ENCODE results near the gene OTUD1.
"Not testable (repeated sequence)": the region's sequence is repeated elsewhere in the genome, so short reads cannot be mapped to it uniquely, and the experiment has no call there.

The OTUD1 gene

DNA sequence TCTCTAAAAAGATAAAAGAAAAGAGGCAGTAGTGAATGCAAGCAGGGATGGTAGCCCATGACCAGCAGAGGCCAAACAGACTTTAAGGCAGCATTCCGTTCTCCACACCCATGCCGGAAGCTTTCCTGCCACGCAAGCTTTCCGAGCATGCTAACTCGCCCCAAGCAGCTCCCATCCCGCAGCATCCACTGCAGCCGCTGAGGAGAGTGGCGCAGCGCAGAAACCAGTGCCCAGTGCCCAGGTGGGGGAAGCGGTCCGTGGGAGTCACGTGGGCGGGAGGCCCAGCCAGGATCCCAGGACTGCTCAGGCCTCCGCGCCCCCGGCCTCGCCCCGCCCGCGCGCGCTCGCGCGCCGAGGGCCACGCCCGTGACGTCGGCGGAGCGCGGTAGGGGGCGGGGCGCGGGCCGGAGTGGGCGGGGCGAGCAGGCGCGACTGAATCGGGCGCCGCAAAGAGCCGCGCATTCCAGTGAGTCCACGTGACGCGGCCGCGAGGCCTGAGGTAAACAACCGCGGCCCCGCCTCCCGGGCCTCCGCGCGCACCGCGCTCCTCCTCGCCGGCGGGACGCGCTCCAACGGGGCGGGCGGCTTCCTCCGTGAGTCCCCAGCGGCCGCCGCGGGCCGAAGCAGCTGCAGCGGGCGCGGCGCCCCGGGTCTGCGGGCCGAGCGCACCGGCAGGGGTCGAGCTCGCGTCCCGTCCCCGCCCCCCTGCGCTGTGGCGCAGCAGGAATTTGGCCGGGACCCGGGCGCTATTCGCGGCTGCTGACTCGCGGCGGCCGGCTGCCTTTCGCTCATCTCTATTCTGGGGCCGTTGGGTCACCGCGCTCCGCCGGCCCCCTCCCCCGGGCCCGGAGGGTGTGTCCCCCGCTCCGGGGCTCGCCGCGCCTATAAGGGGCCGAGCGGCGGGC is at the start of gene OTUD1:
Gene OTUD1 (plus strand): TSS at position 529 of the 905 bp plus-strand sequence. CDS start 383 bp downstream, outside the sequence.
- peak; percentile 84 to 87 for DNase-seq

- DNase-seq: not testable (repeated sequence)
Observed at GRCh38 chr10:23390408-23390807, 48.5 kb upstream of the OTUD1 start.

- no peak for DNase-seq
Observed at GRCh38 chr10:23390809-23391208, 48.1 kb upstream of the OTUD1 start.

GRCh38 chr10:23391821-23392220 is 47.1 kb upstream of the OTUD1 start:
- DNase-seq: no peak

DNA sequence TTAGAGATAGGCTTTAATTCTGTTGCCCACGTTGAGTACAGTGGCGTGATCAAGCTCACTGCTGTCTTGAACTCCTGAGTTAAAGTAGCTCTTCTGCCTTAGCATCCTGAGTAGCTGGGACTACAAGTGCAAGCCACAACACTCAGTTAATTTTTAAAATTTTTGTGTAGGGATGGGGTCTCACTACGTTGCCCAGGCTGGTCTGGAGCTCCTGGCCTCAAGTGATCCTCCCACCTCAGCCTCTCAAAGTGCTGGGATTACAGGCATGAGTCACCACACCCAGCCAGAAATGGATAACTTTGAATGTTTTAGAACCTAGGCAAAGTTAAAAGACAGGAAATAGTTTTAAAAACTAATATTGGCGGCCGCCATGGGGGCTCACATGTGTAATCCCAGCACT is 43.9 kb upstream of the OTUD1 start:
- no peak for DNase-seq

GRCh38 chr10:23396695-23397094 is 42.2 kb upstream of the OTUD1 start:
- DNase-seq: no peak

DNA sequence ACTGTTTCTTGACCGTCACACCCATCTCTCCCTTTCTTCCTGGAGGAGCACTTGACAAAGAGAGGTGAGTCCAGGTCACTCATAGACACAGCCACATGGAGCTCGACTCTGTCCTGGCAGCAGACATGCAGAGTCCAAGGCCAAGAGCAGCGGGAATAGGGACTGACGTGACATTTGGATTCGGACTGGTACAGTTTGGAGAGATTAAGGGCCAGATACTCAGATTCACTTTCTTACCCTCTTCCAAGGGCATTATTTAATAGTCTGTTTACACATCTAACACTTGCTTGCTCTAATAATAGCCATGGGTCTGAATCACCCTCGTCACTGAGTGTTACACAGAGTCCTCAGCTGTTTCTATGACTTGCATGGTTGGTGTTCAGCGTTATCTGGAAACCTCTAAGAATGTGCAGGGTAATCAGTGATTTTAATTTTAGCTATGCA is 39.2 kb upstream of the OTUD1 start:
- no peak for DNase-seq

GRCh38 chr10:23402856-23403255 is 36.0 kb upstream of the OTUD1 start:
- DNase-seq: no peak

GRCh38 chr10:23403278-23403677 is 35.6 kb upstream of the OTUD1 start:
- no peak for DNase-seq

GRCh38 chr10:23403719-23404118 is 35.2 kb upstream of the OTUD1 start:
- DNase-seq: no peak

DNA sequence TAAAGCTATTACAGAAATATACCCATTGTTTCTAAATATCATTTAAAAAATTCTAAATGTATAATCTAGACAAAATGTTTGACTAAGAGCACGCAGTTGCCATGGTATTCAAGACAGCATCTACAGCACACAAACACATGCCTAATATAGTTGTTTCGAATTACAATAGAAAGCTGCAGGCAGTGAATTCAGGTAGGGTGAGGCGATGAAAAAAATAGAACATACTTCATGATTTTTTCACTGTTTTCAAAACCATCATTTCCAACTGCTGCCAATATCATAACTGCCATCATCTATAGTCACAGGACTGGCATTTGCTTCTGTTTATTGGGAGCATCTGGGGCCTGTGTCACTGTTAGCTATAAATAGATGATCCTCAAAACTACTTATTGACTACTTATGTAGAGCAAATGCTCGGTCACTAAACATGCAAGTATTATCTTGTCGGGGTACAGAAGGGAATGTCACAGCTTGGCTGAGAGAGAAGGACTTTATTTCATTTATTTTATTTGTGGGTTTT is 34.4 kb upstream of the OTUD1 start:
- no peak for DNase-seq

DNA sequence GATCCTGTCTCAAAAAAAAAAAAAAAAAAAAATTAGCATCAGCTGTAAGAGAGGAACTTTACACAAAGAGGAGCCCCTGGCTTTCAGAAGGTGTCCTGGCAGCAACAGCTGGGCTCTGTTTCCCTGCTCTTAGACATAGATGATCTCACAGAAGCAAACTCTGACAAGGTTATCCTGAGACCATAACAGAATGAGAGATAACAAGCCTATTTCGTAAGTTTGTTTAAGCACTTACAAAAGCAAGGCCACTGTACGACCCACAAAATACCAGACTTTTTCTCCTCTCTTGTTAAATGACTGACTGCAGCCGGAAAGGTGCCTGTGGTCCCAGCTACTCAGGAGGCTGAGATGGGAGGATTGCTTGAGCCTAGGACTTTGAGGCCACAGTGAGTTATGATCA is 33.3 kb upstream of the OTUD1 start:
- DNase-seq: no peak

DNA sequence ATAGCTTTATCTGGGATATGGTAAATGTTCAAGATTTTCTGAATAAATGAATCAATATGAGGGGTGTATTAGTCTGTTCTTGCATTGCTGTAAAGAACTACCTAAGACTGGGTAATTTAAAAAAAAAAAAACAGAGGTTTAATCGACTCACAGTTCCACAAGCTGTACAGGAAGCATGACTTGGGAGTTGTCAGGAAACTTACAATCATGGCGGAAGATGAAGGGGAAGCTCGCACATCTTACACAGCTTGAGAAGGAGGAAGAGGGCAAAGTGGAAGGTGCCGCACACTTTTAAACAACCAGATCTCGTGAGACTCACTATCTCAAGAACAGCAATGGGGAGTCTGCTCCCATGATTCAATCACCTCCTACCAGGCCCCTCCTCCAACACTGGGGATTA is 32.5 kb upstream of the OTUD1 start:
- no peak for DNase-seq

DNA sequence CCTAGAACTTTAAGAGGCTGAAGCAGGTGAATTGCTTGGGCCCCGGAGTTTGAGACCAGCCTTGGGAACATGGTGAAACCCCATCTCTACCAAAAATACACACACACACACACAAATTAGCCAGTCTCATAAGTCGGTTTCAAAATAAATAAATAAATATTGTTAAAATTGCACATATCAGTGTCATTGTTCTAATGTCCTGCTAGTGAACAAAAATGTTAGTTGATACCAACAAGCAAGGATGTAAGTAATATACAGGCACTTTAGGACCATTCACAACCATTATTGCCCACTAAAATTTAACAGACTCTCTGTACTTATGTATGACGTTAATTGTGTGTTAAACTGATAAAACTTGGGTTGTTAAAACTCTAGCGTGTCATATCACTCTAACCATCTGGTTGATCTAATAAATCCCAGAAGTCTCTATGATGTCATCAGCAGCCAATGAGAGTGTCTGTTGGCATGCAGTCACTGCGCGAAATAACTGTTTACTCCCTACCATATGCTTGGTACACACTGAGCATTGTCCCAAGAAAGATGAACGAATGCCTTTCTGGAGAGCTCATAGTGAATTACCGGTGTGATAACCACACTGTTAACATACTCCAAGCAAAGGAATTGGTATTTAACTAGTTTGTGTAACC is 30.4 kb upstream of the OTUD1 start:
- no peak for DNase-seq

DNA sequence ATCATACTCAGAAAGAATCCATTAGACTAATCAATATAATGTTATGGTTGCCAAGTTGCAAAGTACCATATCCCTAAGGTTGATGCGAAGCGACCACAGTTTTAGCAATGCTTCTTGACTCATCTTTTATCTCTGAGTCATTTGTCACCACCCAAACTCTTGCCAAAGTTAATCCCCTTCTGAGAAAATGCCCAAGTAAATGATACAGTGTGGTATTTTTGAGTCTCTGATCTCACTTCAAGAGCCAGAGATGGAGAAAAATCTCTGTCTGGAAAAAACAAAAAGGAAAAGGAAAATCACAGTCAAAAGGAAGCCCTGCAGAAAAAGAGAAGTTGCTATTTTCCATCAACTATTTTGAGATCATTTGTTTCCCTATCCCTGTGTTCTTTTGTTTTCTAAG is 26.7 kb upstream of the OTUD1 start:
- no peak for DNase-seq

DNA sequence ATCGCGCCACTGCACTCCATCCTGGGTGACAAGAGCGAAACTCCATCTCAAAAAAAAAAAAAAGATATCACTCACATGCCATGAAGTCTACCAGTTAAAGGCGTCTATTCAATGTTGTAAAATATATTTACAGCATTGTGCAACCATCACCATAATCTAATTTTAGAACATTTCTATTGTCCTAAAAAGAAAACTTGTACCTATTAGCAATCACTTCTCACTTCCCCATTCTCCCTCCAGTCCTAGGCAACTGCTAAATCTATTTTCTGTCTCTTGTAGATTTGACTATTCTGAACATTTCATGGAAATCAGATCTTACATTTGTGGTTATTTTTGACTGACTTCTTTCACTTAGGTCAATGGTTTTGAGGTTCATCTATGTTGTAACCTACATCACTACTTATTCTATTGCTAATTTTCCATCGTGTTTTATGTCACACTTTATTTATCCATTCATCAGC is 25.2 kb upstream of the OTUD1 start:
- no peak for DNase-seq

DNA sequence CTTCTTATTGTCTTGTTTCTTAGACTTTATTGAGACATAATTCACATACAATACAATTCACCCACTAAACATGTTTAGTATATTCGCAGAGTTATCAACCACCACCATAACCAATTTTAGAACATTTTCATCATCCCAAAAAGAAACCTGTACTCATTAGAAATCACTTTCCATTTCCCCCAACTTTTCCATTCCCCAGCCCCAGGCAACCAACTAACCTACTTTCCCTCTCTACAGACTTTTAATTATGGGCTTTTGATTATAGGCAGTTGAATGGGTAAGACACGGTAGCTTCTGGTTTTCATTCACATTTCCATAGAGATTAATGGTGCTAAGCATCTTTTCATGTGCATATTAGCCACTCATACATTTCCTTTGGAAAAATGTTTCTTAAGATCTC is 24.2 kb upstream of the OTUD1 start:
- no peak for DNase-seq

GRCh38 chr10:23417254-23417653 is 21.6 kb upstream of the OTUD1 start:
- DNase-seq: no peak

GRCh38 chr10:23418051-23418681 is 20.7 kb upstream of the OTUD1 start:
- DNase-seq: no peak

GRCh38 chr10:23419201-23419600 is 19.7 kb upstream of the OTUD1 start:
- DNase-seq: no peak

DNA sequence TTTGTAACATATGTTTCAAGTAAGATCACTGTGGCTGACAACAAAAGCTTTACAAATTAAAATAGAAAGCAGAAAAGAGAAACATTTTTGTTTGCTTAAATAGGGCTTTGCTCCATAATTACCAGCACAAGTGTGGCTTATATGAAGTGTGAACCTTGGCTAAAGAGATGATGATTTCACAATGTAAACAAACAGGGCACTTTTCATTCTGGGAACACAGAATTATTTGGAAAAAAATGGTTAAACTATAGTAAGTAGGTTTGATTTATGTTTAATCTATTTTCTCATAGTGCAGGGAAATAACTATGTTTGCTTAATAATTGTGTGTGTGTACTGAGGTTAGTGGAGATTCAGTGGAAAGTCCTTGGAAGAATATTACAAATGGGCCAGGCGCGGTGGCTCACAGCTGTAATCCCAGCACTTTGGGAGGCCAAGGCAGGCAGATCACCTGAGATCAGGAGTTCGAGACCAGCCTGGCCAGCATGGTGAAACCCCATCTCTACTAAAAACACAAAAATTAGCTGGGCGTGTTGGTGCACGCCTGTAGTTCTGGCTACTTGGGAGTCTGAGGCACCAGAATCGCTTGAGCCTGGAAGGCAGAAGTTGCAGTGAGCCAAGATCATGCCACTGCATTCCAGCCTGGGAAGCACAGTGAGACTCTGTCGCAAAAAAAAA is 19.1 kb upstream of the OTUD1 start:
- DNase-seq: no peak

- DNase-seq: no peak
Observed at GRCh38 chr10:23421397-23421796, 17.5 kb upstream of the OTUD1 start.

DNA sequence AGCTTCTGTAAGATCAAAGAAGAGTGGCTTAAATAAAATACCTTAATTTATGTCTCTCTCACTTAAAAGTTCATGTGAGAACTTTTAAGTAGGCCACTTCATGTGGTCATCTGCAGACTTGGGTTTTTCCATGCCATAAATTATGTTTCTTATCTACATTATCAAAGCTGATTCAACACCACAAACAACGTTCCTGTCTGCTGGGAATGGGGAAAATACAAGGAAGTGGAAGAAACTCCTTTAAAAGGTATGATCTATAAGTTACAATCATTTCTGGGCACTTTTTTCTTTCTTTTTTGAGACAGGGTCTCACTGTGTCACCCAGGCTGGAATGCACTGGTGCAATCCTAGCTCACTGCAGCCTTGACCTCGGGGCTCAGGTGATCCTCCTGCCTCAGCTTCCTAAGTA is 16.9 kb upstream of the OTUD1 start:
- DNase-seq: no peak

Measured in Kasumi-1 (cell line).